ENCODE results near the gene SEMA3A.

SEMA3A gene

DNA sequence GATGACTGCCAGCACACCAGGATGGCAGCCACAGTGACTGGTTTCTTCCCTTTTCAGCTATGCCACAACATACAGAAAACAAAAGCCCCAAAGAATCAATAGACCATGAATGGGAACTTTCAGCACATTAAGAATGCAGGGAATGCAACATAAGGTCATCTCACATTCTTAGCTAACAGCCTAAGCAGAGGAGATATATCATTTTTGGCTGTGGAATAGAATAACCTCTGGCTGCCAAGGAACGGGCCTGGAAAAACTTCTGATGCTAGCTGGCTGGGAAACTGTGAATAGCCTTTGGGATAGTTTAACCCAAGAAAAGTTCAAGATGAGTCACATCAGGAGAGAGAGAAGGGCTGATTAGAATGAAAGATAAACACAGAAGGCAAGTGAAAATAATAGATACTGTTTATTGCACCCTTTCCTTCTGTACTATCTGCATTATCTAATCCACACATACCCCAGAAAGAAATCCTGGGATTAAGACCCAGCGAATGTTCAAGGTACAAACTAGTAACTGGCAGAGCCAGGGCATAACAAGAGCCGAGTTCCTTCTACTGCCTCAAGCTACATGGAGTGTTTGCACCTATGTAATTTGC, 169.2 kb downstream of the SEMA3A start:
- H3K4me3 ChIP-seq (ENCODE audit: low read depth, low read length) = no peak overlapping the region
- TF ChIP-seq CTCF (IDR thresholded peaks at IDR 0.05; ENCODE audit: low read depth, low read length) = no peak

DNA sequence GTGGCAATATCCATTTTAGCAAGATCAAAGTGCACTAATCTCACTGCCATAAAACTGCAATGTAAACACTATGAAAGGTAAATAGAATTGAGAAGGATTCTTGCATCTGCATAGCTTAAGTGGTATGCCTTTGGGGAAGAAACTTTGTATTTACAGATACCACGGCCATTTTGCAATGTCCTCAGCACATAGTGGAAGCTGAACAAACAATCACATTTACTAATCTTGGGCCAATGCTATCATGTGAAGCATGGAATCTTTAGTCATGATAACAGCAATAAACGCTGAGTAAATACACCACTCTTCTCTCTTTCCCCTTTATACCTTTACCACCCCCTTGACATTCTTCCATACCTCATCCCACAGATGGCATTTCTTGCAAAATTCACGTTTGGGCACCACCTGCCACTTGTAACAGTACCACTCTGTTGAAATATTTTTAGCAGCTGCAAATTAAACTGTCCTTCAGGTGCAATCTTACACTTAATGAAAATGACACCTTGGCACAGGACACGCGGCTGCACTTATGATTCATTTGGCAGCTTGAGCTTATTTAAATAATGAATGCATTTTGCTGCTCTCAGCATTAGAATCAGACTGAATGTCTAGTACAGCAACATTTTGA, 171.8 kb downstream of the SEMA3A start:
- no peak overlapping the region for H3K4me3 ChIP-seq (ENCODE audit: low read depth, low read length)
- no peak for TF ChIP-seq CTCF (IDR thresholded peaks at IDR 0.05; ENCODE audit: low read depth, low read length)

GRCh38 chr7:84022009-84022408, 172.6 kb downstream of the SEMA3A start:
- no peak for TF ChIP-seq CTCF (IDR thresholded peaks at IDR 0.05; ENCODE audit: low read depth, low read length)

GRCh38 chr7:84021292-84021908, 173.2 kb downstream of the SEMA3A start:
- H3K4me3 ChIP-seq (ENCODE audit: low read depth, low read length) = no peak overlapping the region
- no peak for TF ChIP-seq CTCF (IDR thresholded peaks at IDR 0.05; ENCODE audit: low read depth, low read length)

More at GRCh38 chr7:84022009-84022408, 172.6 kb downstream of the SEMA3A start:
- H3K4me3 ChIP-seq (ENCODE audit: low read depth, low read length) = no peak overlapping the region

DNA sequence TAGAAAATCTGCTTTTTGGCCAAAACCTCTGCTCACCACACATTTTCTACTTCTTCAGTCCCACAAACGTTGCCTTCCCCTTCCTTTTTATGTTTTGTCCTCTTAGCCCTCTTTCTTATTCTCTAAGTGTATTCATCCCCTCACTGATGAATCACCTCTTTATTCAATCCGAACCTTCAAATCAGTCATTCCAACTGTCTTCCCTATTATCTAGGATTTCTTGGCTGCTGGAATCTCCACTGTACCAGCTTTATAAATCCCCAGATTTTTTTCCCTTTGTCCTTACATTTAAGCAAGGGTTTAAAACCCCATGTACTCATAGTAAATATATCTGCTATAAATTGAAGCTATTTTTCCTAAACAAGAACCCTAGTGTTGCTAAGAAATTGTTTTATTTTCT, 176.9 kb downstream of the SEMA3A start:
- no peak overlapping the region for H3K4me3 ChIP-seq (ENCODE audit: low read depth, low read length)
- TF ChIP-seq CTCF (IDR thresholded peaks at IDR 0.05; ENCODE audit: low read depth, low read length) = no peak

- no peak overlapping the region for H3K4me3 ChIP-seq (ENCODE audit: low read depth, low read length)
- TF ChIP-seq CTCF (IDR thresholded peaks at IDR 0.05; ENCODE audit: low read depth, low read length) = no peak
These were observed 180.9 kb downstream of the SEMA3A start for GRCh38 chr7:84013616-84014240.

- TF ChIP-seq CTCF (IDR thresholded peaks at IDR 0.05; ENCODE audit: low read depth, low read length) = no peak
- H3K4me3 ChIP-seq (ENCODE audit: low read depth, low read length) = no peak overlapping the region
These were observed 184.8 kb downstream of the SEMA3A start for GRCh38 chr7:84009782-84010181.
